Breast epithelium (tissue), 3 donors: Measurements from ENCODE around the gene KIF5B.

Experiments
- CTCF ChIP-seq, 3 donors: fragments of 450-650 bp; IDR thresholded peaks; one replicate each; pipeline ENCODE4 v1.5.1; 2016 to 2017; ENCODE audit warnings: antibody characterized with exemption in 3 of 3, mild to moderate bottlenecking in 3 of 3, moderate library complexity in 3 of 3
- POLR2A ChIP-seq: fragments of 450-650 bp; IDR thresholded peaks from one replicate; pipeline ENCODE4 v1.6.1; 2016; ENCODE audit warnings: antibody characterized with exemption, mild to moderate bottlenecking, moderate library complexity
- POLR2AphosphoS5 ChIP-seq, 3 donors: sonication (generic); formaldehyde crosslinking; IDR thresholded peaks; one replicate each; pipeline ENCODE4 v1.6.1; 2017; ENCODE audit warnings: antibody characterized with exemption in 3 of 3

- TF ChIP-seq POLR2AphosphoS5 (IDR thresholded peaks at IDR 0.05) = no peak
- no peak for TF ChIP-seq CTCF (IDR thresholded peaks at IDR 0.05)
- no peak for TF ChIP-seq POLR2A
Observed at GRCh38 chr10:32047881-32048280, 8.3 kb downstream of the KIF5B start.
